Nephron (organoid): ENCODE results near the gene KCNMA1.

ENCODE experiments used
- H3K27ac Mint-ChIP-seq, 3 experiments: 2 replicates each; pipeline ENCODE4 v1.8.0; 2020; ENCODE audit warnings: mixed read lengths in 3 of 3, mild to moderate bottlenecking in 2 of 3, moderate library complexity in 1 of 3
- H3K27me3 Mint-ChIP-seq: 2 replicates; pipeline ENCODE4 v1.8.0; 2021; ENCODE audit warnings: low read depth, mild to moderate bottlenecking, moderate library complexity, mixed read lengths
- H3K36me3 Mint-ChIP-seq: 2 replicates; pipeline ENCODE4 v1.8.0; 2020; ENCODE audit warnings: low read depth, mixed read lengths
- H3K4me1 Mint-ChIP-seq: 2 replicates; pipeline ENCODE4 v1.8.0; 2020; ENCODE audit warnings: mixed read lengths
- H3K4me3 Mint-ChIP-seq, 3 experiments: 2 replicates each; pipeline ENCODE4 v1.8.0; 2020; ENCODE audit warnings: mild to moderate bottlenecking in 3 of 3, mixed read lengths in 3 of 3, moderate library complexity in 2 of 3
- H3K9me3 Mint-ChIP-seq: 2 replicates; pipeline ENCODE4 v1.8.0; 2020; ENCODE audit warnings: mixed read lengths
- CTCF ChIP-seq, 3 experiments: fragments of 200-600 bp; sonication (generic); IDR thresholded peaks; one replicate each; pipeline ENCODE4 v1.5.0; 2021; ENCODE audit warnings: antibody characterized with exemption in 3 of 3; ENCODE audit not compliant: unreplicated experiment in 3 of 3

The KCNMA1 gene

GRCh38 chr10:77305650-77306632, 331.7 kb downstream of the KCNMA1 start:
- TF ChIP-seq CTCF (IDR thresholded peaks at IDR 0.05; ENCODE audit: unreplicated experiment in 3 of 3) = no peak
- Mint-ChIP-seq H3K9me3 (no peaks in the 10 kb centered on the region), H3K4me1 (peaks cover 44% of the 10 kb centered on the region), H3K4me3 (no peak overlapping the region), H3K36me3 (no peaks in the 10 kb centered on the region), H3K27me3 (peaks cover 15% of the 10 kb centered on the region), H3K27ac (peak overlapping the region in 1 of 3 experiments; percentile 0)

GRCh38 chr10:77304192-77304591, 333.4 kb downstream of the KCNMA1 start:
- H3K27ac Mint-ChIP-seq = no peak overlapping the region
- H3K36me3 Mint-ChIP-seq = no peaks in the 10 kb centered on the region
- H3K4me3 Mint-ChIP-seq = no peak overlapping the region
- no peaks in the 10 kb centered on the region for H3K9me3 Mint-ChIP-seq
- H3K4me1 Mint-ChIP-seq = peaks cover 28% of the 10 kb centered on the region
- H3K27me3 Mint-ChIP-seq = peaks cover 21% of the 10 kb centered on the region
- TF ChIP-seq CTCF (IDR thresholded peaks at IDR 0.05; ENCODE audit: unreplicated experiment in 3 of 3) = no peak

- Mint-ChIP-seq H3K9me3 (no peaks in the 10 kb centered on the region), H3K4me3 (no peak overlapping the region), H3K27ac (no peak overlapping the region), H3K36me3 (no peaks in the 10 kb centered on the region), H3K27me3 (peaks cover 29% of the 10 kb centered on the region), H3K4me1 (peaks cover 16% of the 10 kb centered on the region)
- no peak for TF ChIP-seq CTCF (IDR thresholded peaks at IDR 0.05; ENCODE audit: unreplicated experiment in 3 of 3)
These were observed 336.3 kb downstream of the KCNMA1 start for GRCh38 chr10:77301305-77301730.

- H3K27ac Mint-ChIP-seq = no peak overlapping the region
- no peaks in the 10 kb centered on the region for H3K36me3 Mint-ChIP-seq
- peaks cover 12% of the 10 kb centered on the region for H3K4me1 Mint-ChIP-seq
- peaks cover 27% of the 10 kb centered on the region for H3K27me3 Mint-ChIP-seq
- H3K9me3 Mint-ChIP-seq = no peaks in the 10 kb centered on the region
- no peak overlapping the region for H3K4me3 Mint-ChIP-seq
- TF ChIP-seq CTCF (IDR thresholded peaks at IDR 0.05; ENCODE audit: unreplicated experiment in 3 of 3) = no peak
These were observed 336.8 kb downstream of the KCNMA1 start for GRCh38 chr10:77300682-77301302.

GRCh38 chr10:77299320-77299719, 338.3 kb downstream of the KCNMA1 start:
- H3K36me3 Mint-ChIP-seq = no peaks in the 10 kb centered on the region

More at GRCh38 chr10:77299320-77299719, 338.3 kb downstream of the KCNMA1 start:
- Mint-ChIP-seq H3K4me3 (no peak overlapping the region), H3K9me3 (no peaks in the 10 kb centered on the region), H3K27ac (no peak overlapping the region), H3K4me1 (peaks cover 12% of the 10 kb centered on the region), H3K27me3 (peaks cover 23% of the 10 kb centered on the region)
- TF ChIP-seq CTCF (IDR thresholded peaks at IDR 0.05; ENCODE audit: unreplicated experiment in 3 of 3) = no peak
